NCI-H1417 treated with DMSO at 0.1 percent for 48 hours (cell line): ENCODE data around the gene CEBPZOS.
"Not testable (repeated sequence)": the region's sequence is repeated elsewhere in the genome, so short reads cannot be mapped to it uniquely, and the experiment has no call there.

ENCODE experiments used
- DNase-seq: peaks from one replicate; lab custom pipeline; 2025; lab: John Stamatoyannopoulos, UW

CEBPZOS gene

GRCh38 chr2:37191253-37191652, 5.0 kb upstream of the CEBPZOS start:
- DNase-seq: no peak

GRCh38 chr2:37191747-37192146, 4.5 kb upstream of the CEBPZOS start:
- DNase-seq: no peak

- DNase-seq: no peak
These were observed 3.7 kb upstream of the CEBPZOS start for GRCh38 chr2:37192551-37192950.

GRCh38 chr2:37195862-37196319, 405 bp upstream of the CEBPZOS start:
- DNase-seq: not testable (repeated sequence)

GRCh38 chr2:37198681-37199065, 2.4 kb downstream of the CEBPZOS start:
- no peak for DNase-seq

GRCh38 chr2:37201208-37201607, 4.9 kb downstream of the CEBPZOS start:
- DNase-seq: no peak

- no peak for DNase-seq
These were observed 5.5 kb downstream of the CEBPZOS start for GRCh38 chr2:37201766-37202165.

- DNase-seq: no peak
These were observed 7.4 kb downstream of the CEBPZOS start for GRCh38 chr2:37203708-37204107.

GRCh38 chr2:37205071-37205661, 8.9 kb downstream of the CEBPZOS start:
- not testable (repeated sequence) for DNase-seq

GRCh38 chr2:37205689-37206341, 9.5 kb downstream of the CEBPZOS start:
- no peak for DNase-seq

GRCh38 chr2:37206760-37207159, 10.5 kb downstream of the CEBPZOS start:
- not testable (repeated sequence) for DNase-seq

GRCh38 chr2:37211212-37211611, 14.9 kb downstream of the CEBPZOS start:
- DNase-seq: no peak

- no peak for DNase-seq
These were observed 15.6 kb downstream of the CEBPZOS start for GRCh38 chr2:37211939-37212338.

- DNase-seq: no peak
These were observed 19.0 kb downstream of the CEBPZOS start for GRCh38 chr2:37215250-37215649.

- DNase-seq: no peak
These were observed 22.8 kb downstream of the CEBPZOS start for GRCh38 chr2:37219046-37219445.

- DNase-seq: no peak
These were observed 26.8 kb downstream of the CEBPZOS start for GRCh38 chr2:37223131-37223530.

- no peak for DNase-seq
These were observed 27.8 kb downstream of the CEBPZOS start for GRCh38 chr2:37224063-37224462.

- DNase-seq: not testable (repeated sequence)
These were observed 28.8 kb downstream of the CEBPZOS start for GRCh38 chr2:37225129-37225528.

GRCh38 chr2:37226863-37227262, 30.6 kb downstream of the CEBPZOS start:
- no peak for DNase-seq

GRCh38 chr2:37228788-37229187, 32.5 kb downstream of the CEBPZOS start:
- no peak for DNase-seq

GRCh38 chr2:37230581-37230980, 34.3 kb downstream of the CEBPZOS start:
- no peak for DNase-seq

- peak; percentile 80 for DNase-seq
These were observed 35.2 kb downstream of the CEBPZOS start, which contains the start of the genes CEBPZ and NDUFAF7 for GRCh38 chr2:37231241-37232130. CEBPZ (minus strand) TSS chr2:37231596; CDS start chr2:37231567, 29 bp downstream. NDUFAF7 (plus strand) TSS chr2:37231658; CDS start chr2:37231706, 48 bp downstream.
